Esophagus muscularis mucosa (tissue), 4 donors: ENCODE measurements around the gene GNG13.

Source experiments
- CTCF ChIP-seq, 3 experiments: fragments of 200-600 bp in 2 of 3; fragments of 450-650 bp in 1 of 3; sonication (generic) in 2 of 3; IDR thresholded peaks; one replicate each; pipeline ENCODE4 v1.5.1; 2017 to 2019; ENCODE audit warnings: antibody characterized with exemption in 3 of 3, mild to moderate bottlenecking in 2 of 3, moderate library complexity in 1 of 3
- EP300 ChIP-seq: sonication (generic); formaldehyde crosslinking; IDR thresholded peaks from one replicate; pipeline ENCODE4 v1.6.1; 2017; ENCODE audit warnings: antibody characterized with exemption
- POLR2A ChIP-seq: fragments of 450-650 bp; IDR thresholded peaks from one replicate; pipeline ENCODE4 v1.6.1; 2017; ENCODE audit warnings: antibody characterized with exemption, moderate library complexity, mild to moderate bottlenecking, low read depth
- POLR2AphosphoS5 ChIP-seq, 2 donors: sonication (generic); formaldehyde crosslinking; IDR thresholded peaks; one replicate each; pipeline ENCODE4 v1.6.1; 2017; ENCODE audit warnings: antibody characterized with exemption in 2 of 2

GRCh38 chr16:831571-832413 lies 31.3 kb upstream of the GNG13 start:
- TF ChIP-seq CTCF (IDR thresholded peaks at IDR 0.05) = no peak
- no peak for TF ChIP-seq POLR2A
- TF ChIP-seq EP300 = no peak
- no peak for TF ChIP-seq POLR2AphosphoS5 (IDR thresholded peaks at IDR 0.05)
